PC-9 (cell line): ENCODE measurements around the gene TRIP12.

Experiments used
- CTCF ChIP-seq: fragments of 200-600 bp; sonication (generic); conservative IDR thresholded peaks from 2 replicates; pipeline ENCODE4 v1.6.1; 2017; ENCODE audit warnings: mixed run types, antibody characterized with exemption, mild to moderate bottlenecking, moderate library complexity
- EZH2 ChIP-seq: fragments of 200-600 bp; sonication (generic); IDR thresholded peaks from 2 replicates; pipeline ENCODE4 v1.8.0; 2017; ENCODE audit warnings: antibody characterized with exemption, low read depth

- no peak for TF ChIP-seq CTCF
- TF ChIP-seq EZH2: no peak
Measured at GRCh38 chr2:229810786-229811185, 111.0 kb downstream of the TRIP12 start.
